GM20431 (cell line): ENCODE results near the gene SMC6.

ENCODE experiments used
- in situ Hi-C: fragments of 300-500 bp; cut with MseI, MboI; formaldehyde crosslinking; loops from one replicate; pipeline ENCODE4 v1.15.0; 2020; ENCODE audit warnings: low sequenced_read_pairs; ENCODE audit not compliant: unreplicated experiment

SMC6 gene

DNA sequence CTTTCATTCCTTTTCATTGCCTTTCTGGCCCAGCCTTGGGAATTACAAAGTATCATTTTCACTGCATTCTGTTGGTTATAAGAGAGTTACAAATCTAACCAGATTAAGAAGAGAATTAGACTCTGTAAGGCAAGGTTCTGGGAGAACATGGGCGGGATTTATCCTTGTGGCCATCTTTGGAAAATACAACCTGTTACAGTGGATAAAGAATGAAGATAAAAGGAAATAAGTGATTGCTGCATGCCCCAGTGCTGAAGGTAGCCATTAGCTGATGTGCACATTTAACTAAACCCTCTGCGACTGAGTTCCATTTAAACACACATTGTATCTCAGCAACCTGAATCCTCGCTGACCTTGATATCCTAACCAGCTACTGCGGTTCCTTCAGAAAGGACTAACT is 93.4 kb downstream of the SMC6 start:
- in situ Hi-C loops, result no loop called here

GRCh38 chr2:17658251-17658843 is 95.3 kb downstream of the SMC6 start:
- in situ Hi-C loops, result no loop called here

DNA sequence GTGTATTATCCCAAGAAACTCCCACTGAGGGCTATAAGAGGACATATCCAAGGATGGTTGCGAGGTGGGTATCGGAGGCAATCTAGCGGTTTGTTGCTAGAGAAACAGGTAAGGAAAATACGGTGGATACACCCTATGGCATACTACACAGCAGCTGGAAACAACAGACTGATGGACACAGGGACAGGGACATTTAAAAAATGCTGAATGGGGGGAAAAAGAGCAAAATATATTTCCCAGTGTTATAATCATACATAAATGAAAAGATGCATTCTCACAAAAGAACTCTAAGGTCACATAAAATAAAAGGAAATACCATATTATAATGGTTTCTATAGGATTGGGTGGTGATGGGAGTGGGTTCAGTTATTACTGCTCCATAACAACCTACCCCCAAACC is 95.9 kb downstream of the SMC6 start:
- in situ Hi-C loops, result no loop called here

GRCh38 chr2:17652681-17653394 is 100.8 kb downstream of the SMC6 start:
- in situ Hi-C loops, result no loop called here

DNA sequence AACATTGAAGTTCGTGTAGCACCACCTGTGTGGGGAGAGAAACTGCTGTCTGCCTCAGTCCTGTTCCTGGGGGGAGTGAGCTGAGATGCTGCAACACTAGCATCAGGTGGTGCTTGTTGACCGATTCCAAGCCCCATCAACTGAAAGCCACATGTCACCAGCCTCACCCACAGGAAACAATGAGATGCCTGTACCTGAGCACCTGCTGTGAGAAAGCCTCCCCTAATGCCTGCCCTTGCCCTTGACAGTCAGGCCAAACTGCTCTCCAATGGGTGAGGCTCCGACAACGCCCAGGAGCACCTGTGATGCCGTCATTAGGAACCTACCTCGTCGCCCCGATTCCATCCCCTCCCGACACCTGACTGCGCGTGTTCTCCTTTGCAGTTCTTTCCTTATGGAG is 104.6 kb downstream of the SMC6 start:
- in situ Hi-C loops, result no loop called here

DNA sequence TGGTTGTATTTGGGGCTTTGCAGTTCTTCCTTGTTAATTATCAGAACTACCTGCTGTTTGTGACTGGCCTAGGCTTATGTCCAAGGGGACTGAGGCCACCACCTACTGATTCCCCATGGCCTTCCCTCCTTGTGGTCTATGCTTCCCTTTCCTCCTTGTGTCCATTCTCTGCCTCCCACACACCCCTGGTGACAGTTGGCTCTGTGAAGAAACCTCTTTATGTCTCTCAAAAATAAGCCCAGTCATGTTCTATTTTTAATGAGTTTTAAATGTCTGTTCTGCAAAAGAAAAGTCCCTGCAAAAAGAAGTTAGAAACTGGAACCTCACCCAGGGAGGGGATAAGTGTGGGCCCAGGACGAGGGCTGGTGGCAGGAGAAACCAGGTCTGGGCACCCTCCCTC is 105.0 kb downstream of the SMC6 start:
- in situ Hi-C loops, result no loop called here

DNA sequence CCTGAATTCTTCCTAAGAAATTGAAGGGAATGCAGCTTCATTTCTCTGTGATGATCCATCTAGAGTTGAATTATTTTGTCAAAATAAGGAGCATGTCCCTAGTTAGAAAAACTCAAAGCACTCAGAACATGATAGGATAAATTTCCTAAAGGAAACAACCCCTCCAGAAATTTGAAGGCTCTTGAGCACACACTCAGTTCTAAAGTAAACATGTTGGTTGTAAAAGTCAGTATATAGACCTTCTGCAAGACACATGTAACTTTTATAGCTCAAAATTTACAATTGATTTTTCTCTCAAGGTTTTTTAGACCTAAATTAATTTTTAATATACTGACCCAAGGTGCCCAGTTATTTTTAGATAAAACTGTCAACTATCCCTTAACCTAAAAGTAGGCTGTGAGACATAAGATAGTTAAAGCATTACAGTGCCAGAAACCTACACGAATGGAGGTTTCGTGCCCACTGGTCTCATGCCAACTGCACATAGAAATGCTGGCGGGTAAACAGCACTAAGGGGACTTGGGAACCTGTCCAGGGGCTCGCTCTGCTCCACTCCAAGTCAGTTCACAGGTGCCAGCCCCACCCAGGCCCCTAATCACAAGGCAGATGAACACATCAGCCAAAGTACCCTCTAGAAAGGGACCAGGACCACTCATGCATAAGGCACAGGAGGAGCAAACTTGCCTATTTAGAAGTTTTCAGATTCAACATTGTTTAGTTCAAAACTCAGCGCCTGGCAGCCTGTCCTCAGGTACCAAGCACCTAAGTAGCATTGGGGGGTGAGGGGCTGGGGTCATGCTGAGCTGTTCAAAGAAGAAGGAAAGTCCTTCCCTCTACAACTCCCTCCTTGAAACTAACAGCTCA is 106.5 kb downstream of the SMC6 start:
- in situ Hi-C loops, result no loop called here

DNA sequence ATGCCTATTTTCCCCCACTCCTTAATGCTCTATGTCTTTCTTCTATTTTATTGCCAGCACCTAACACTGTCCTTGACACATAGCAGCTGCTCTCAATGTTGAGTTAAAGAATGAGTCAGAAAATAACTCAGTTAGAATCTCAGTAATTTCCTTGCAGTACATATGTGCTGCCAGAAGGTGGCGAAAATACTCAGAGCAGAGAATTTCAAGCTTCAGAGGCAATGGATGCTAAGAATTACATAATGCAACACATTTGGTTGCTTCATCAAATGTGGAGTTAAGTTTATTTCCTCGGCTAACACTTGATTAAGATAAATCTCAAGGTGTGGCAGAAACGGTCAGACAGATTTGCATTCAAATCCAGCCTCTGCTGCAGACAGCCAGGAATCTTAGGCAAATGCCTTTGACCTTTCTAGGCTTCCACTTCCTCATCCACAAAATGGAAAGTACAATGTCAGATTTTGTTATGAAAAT is 107.5 kb downstream of the SMC6 start:
- in situ Hi-C loops, result no loop called here

DNA sequence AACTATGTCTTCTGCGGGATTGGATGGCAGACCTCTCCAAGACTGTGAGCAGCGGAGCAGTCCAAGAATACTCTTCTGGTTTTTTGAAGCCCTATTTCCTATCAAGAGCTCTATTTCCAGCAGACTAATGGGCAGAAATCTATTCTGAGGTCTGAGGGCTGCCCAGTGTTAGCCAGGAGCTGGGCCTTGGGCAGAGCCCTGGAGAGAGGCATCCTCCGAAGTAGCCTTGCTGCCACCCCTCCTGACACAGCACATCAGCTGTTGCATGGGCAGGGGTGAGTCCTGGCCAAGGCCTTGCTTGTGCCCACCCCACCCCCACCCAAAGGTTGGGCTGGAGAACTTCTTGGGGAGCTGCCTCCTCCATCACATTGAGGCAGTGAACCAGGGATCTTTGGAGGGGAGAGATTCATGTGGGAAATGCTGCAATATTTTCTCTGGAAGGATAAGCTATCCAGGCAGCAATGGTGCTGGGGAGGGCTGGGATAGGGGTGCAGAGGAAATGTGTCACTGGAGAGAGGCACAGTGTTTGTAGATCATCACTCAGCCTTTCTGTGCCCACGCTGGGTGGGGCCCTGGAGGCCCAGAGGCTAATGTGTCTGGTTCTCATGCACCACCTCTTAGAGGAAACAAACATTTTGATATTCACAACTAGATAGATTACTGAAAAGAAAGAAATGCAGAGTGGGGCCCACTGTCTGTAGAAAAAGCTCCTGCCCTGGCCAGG is 108.5 kb downstream of the SMC6 start:
- in situ Hi-C loops, result no loop called here

GRCh38 chr2:17643031-17643615 is 110.5 kb downstream of the SMC6 start:
- in situ Hi-C loops, result no loop called here

DNA sequence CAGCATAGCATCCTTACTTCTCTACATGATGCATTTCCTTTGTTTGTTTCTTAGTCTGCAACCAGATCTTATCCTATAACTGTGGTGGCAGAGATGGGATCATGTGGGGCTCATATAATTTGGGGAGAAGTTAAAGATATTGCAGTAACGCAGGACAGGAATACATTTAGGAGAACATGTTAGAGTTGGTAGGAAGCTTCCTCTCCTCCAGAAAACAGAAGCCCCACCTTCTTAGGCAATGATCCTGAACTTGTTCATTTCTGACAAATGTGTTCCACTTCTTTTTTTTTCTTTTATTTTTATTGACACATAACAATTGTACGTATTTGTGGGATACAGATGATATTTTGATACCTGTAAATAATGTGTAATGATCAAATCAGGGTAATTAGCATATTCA is 113.2 kb downstream of the SMC6 start:
- in situ Hi-C loops, result no loop called here

DNA sequence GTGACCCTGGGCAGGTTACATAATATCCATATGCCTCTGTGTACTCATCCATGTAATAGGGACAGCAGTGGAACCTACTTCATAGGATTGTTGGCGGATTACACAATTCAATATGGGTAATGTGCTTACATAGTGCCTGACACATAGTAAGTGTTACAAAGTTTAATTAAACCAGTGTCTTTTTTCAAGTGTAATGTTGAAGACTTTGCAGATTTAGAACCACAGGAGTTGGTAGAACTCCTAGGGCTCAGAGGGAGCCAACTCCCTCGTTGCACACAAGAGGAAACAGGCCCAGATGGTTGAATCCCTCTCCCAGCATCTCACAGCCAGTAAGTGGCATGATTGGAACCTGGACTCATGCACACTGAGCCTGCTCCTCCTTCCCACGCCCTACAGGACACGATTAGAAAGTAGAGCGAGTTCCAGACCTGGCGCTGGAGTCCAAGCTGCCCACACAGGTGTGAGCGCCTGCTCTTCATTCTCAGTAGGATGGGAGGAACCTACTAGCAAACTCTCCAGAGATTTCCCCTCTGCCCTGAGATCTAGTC is 115.3 kb downstream of the SMC6 start:
- in situ Hi-C loops, result no loop called here

DNA sequence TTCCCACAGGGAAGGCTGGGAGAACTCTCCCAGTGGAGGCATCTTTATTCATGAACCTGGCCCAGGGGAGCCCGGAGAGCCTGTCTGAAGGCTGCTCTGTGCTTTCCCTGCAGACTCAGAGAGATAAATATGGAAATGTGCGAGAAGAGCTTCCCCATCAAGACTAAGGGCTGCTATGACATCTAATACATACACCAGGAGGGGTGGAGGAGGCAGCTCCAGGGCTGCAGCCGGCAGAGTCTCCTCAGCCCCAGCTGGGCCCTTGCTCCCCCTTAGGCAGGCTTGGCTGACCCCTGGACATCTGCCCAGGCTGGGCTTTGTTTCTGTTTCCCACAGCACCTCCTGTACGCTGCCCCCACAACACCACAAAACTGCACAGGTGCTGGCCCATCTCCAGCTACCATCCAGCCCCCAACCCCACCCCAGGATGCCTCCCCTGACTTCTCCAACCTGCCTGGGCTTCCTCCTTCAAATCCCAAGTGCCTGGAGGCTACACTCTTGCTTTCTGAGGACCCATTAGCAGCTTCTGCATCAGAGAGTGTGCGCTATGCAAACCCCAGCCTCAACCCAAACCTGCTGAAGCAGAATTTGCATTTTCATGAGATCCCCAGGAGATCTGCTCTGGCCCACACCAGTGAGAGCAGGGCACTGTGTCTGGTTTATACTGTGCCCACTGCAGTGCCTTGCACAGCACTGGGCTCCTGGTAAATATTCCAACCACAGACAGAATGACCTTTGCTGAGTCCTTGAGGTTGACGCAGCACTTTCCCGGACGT is 116.3 kb downstream of the SMC6 start:
- in situ Hi-C loops, result no loop called here

GRCh38 chr2:17636257-17636656 is 117.4 kb downstream of the SMC6 start:
- in situ Hi-C loops, result no loop called here

DNA sequence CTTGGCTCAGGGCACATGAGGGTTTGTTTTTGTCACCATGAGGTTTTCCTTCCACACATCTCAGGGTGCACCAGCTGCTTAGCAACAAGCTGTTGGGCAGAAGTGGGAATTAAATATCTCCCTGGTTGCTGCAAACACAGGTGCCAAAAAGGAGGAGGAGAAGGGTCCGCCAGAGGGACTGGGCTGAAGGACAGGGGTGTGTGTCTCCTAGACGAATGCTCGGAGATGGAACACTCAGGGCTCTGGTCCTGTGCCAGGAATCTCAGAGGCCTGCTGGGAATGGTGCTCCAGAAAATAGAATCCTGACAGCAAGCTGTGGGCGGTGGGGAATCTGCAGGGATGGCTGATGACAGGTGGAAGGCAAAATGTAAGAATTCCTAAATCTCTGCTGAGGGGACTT is 118.6 kb downstream of the SMC6 start:
- in situ Hi-C loops, result no loop called here

GRCh38 chr2:17630089-17630488 is 123.5 kb downstream of the SMC6 start:
- in situ Hi-C loops, result no loop called here

- in situ Hi-C loops, result no loop called here
Measured at GRCh38 chr2:17628349-17629261, 125.0 kb downstream of the SMC6 start.

DNA sequence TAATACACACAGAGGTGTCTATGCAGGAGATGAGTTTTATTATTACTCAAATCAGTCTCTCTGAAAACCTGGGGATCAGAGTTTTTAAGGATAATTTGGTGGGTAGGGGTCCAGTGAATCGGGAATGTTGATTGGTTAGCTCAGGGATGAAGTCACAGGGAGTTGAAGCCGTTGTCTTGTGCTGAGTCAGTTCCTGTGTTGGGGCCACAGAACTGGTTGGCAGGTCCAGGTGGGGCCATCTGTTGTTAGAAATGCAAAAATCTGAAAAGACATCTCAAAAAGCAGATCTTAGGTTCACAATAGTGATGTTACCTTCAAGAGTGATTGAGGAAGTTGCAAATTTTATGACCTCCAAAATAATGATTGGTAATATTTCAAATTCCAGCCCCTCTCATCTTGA is 126.2 kb downstream of the SMC6 start:
- in situ Hi-C loops, result no loop called here
